ENCODE measurements around the gene UMOD.

Gene UMOD

DNA sequence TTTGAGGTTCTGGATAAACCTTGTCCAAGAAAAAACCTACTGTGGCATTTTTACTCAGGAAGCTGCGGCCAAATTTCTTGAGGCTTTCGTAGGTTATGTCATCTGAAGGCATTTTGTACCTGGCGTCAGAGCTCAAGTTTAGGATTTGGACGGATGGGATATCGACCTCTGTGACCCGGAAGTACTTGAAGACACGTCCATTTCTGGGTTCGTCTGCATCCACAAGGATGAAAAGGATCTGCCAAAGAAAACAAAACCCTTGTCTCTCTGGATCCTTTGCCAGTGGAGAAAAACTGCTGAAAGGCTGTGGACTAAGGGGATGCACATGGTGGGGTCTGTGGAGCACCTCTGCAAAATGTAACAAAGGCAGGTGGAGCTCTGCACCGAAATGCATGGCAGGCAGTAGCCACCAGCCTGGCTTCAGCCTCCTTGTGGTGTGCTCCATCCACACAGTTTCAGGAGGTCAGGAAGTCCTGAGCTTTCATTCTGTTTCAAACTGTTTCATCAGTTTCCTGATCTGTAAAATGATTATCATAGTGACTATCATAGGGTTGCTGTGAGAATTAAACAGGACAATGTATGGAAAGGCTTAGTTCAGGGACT lies 17.0 kb upstream of the UMOD start:
- no peak for DNase-seq (ENCODE audit: low read depth)
- no peak overlapping the region for H3K4me3 ChIP-seq (ENCODE audit: low read depth, low read length)

GRCh38 chr16:20364051-20364450 lies 11.5 kb upstream of the UMOD start:
- no peak for DNase-seq (ENCODE audit: low read depth)

GRCh38 chr16:20363191-20363590 lies 10.7 kb upstream of the UMOD start:
- H3K4me3 ChIP-seq (ENCODE audit: low read depth, low read length), result no peak overlapping the region
- no peak for DNase-seq (ENCODE audit: low read depth)

More at GRCh38 chr16:20364051-20364450, 11.5 kb upstream of the UMOD start:
- H3K4me3 ChIP-seq (ENCODE audit: low read depth, low read length), result no peak overlapping the region

DNA sequence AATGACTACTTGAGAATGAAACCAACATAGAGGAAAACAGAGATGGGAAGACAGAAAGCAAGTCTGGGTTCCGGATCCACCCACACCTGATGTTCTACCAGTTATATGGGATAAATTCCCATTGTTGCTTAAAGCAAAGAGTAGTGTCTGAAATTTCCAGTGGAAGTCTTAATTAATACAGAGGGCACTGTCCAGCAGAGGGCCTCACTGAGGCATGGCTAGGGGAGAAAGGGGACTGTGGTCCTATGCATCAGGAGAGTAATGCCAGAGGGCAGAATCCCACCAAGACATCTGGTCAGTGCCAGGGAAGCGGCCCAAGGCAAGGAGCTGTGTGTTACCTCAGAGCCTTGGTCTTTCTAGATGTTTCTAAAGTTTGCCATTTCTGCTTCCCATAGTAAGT lies 7.5 kb upstream of the UMOD start:
- H3K4me3 ChIP-seq (ENCODE audit: low read depth, low read length), result no peak overlapping the region
- no peak for DNase-seq (ENCODE audit: low read depth)

DNA sequence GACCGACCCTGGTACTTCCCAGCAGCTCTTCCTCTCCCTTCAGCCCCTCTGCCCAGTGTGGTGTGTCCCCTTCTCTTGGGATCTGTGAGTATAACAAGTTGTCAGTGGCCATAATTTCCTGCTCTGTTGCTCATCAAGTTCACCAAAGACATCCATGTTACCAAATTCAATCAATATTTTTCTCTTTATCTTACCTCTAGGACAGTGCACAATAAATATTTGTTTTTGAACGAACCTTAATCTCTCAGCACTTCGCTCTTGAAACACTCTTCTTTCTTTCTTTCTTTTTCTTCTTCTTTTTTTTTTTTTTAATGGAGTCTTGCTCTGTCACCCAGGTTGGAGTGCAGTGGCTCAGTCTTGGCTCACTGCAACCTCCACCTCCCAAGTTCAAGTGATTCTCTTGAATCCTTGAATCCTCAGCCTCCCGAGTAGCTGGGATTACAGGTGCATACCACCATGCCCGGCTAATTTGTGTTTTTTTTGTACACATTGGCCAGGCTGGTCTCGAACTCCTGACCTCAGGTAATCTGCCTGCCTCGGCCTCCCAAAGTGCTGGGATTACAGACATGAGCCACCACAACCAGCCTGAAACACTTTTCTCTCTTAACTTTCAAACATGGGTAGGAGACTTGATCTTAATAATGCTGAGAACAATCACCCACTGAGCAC lies 2.7 kb upstream of the UMOD start:
- H3K4me3 ChIP-seq (ENCODE audit: low read depth, low read length), result no peak overlapping the region
- no peak for DNase-seq (ENCODE audit: low read depth)

DNA sequence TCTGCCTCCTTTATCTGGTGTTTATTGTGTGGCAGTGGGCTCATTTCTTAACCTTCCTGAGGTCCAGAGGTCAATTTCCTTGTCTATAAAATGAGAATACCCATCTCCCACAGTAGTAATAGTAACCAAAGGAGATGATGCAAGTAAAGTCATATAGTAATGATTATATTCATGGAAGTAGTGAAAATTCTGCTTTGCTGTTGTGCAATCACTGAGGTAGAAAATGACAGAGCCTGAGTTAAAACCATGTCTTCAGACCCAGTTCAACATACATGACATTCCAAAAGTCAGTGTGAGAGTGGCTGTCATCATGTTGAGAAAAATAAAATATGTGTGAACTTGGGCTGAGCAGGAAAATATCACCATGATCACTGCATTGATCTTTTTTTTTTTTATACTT lies 864 bp upstream of the UMOD start:
- H3K4me3 ChIP-seq (ENCODE audit: low read depth, low read length), result no peak overlapping the region
- no peak for DNase-seq (ENCODE audit: low read depth)

- H3K4me3 ChIP-seq (ENCODE audit: low read depth, low read length), result no peak overlapping the region
- no peak for DNase-seq (ENCODE audit: low read depth)
Measured at GRCh38 chr16:20349615-20350014, 2.9 kb downstream of the UMOD start.

DNA sequence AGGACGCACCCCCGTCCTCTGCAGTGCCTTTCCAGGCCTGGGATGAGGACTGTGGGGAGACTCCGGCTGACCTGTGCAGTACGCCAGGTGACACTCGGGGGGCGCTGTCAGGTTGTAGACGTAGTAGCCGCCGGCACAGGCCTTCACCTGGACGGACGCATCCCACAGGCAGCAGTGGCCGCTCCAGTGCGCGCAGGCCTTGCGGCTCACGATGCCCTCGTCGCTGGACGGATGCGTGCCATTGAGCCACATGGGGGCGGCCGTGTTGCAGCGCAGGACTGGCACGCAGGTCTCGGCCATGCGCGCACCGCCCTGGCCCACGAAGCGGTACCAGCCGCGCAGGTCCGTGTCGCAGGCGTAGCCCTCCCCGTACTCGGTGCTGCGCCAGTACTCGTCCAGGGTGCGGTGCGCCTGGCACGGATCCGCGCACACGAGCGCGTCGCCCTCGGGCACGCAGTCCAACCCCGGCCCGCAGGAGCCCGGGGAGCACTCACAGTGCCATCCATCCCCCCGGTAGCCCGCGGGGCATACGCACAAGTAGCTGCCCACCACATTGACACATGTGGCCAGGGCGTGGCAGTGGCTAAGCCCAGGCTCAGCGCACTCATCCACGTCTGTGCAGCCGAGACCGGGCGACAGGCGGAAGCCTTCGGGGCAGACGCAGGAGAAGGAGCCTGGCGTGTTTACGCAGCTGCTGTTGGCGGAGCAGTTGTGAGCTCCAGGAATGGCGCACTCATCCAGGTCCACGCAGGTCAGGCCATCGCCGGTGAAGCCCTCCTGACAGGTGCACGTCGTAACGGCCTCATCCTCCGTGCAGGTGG lies 3.9 kb downstream of the UMOD start:
- H3K4me3 ChIP-seq (ENCODE audit: low read depth, low read length), result no peak overlapping the region
- no peak for DNase-seq (ENCODE audit: low read depth)

- DNase-seq (ENCODE audit: low read depth), result no peak
- H3K4me3 ChIP-seq (ENCODE audit: low read depth, low read length), result no peak overlapping the region
Measured at GRCh38 chr16:20347666-20348364, 4.7 kb downstream of the UMOD start.

DNA sequence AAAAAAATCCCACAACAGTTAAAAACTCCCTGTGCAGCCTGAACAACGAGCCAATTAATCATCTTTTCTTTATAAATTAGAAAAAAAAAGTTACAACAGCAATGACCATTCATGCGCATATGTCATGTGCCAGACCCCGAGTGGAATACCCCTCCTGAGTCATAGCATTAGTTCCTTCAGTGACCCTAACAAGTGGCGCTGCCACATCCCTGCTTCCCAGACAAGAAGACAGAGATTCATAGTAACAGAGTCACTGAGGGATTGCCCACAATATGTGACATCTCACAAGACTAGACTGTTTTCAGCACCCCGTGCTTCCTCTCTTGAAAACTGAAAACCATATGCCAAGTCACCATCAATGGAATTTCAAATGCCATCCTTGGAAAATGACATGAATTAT lies 7.9 kb downstream of the UMOD start:
- DNase-seq (ENCODE audit: low read depth), result no peak
- H3K4me3 ChIP-seq (ENCODE audit: low read depth, low read length), result no peak overlapping the region

- no peak for DNase-seq (ENCODE audit: low read depth)
- H3K4me3 ChIP-seq (ENCODE audit: low read depth, low read length), result no peak overlapping the region
Measured at GRCh38 chr16:20339744-20340143, 12.8 kb downstream of the UMOD start.

- no peak for DNase-seq (ENCODE audit: low read depth)
- no peak overlapping the region for H3K4me3 ChIP-seq (ENCODE audit: low read depth, low read length)
Measured at GRCh38 chr16:20336955-20337354, 15.6 kb downstream of the UMOD start.

GRCh38 chr16:20334396-20334795 lies 18.1 kb downstream of the UMOD start:
- DNase-seq (ENCODE audit: low read depth), result no peak
- no peak overlapping the region for H3K4me3 ChIP-seq (ENCODE audit: low read depth, low read length)

DNA sequence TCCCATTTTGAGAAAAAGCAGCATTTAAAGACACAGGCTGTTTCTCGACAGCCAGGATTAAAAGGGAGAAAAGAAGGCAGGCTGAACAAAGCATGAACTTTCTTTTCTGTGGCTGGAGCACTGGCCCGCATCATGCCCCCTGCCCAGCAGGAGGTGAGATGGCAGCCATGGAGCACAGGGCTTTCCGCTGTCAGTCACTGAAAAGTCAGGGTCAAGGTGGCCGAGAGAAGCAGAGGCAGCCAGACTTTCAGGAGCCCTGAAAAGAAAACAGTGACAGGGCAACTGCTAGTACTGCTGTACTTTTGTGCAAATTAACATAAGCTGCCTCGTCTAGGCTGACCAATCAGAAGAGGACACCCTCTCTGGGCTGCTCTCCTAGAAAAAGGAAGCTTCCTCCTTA lies 19.4 kb downstream of the UMOD start:
- DNase-seq (ENCODE audit: low read depth), result no peak
- no peak overlapping the region for H3K4me3 ChIP-seq (ENCODE audit: low read depth, low read length)

GRCh38 chr16:20332411-20332810 lies 20.1 kb downstream of the UMOD start:
- no peak for DNase-seq (ENCODE audit: low read depth)
- no peak overlapping the region for H3K4me3 ChIP-seq (ENCODE audit: low read depth, low read length)

DNA sequence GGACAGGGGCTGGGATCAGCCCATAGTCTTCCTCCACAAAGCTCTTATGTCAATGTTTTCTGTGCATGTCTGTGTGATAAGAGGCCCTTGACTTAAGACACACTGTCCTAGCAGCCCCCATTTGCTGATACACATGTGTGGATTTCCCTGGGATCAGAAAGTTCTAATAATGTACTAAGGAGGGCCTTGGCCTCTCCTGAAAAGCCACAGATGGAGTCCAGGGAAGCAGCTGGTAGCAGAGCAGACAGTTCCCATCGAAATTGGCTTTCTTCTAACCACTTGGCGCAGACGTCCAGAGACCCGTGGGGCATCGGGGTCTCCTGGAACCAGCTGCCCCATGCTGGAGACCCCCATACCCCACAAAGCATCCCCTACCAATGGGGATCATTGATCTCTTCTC lies 20.9 kb downstream of the UMOD start:
- no peak for DNase-seq (ENCODE audit: low read depth)
- H3K4me3 ChIP-seq (ENCODE audit: low read depth, low read length), result no peak overlapping the region

- DNase-seq (ENCODE audit: low read depth), result no peak
Measured at GRCh38 chr16:20329392-20330138, 22.9 kb downstream of the UMOD start.

GRCh38 chr16:20327444-20328041 lies 25.0 kb downstream of the UMOD start, which contains the start of gene GP2:
Gene GP2, minus strand, starts transcription at chr16:20327513. Its CDS starts 1,082 bp downstream, at chr16:20326431.
- DNase-seq (ENCODE audit: low read depth), result no peak

More at GRCh38 chr16:20329392-20330138, 22.9 kb downstream of the UMOD start:
- H3K4me3 ChIP-seq (ENCODE audit: low read depth, low read length), result no peak overlapping the region

DNA sequence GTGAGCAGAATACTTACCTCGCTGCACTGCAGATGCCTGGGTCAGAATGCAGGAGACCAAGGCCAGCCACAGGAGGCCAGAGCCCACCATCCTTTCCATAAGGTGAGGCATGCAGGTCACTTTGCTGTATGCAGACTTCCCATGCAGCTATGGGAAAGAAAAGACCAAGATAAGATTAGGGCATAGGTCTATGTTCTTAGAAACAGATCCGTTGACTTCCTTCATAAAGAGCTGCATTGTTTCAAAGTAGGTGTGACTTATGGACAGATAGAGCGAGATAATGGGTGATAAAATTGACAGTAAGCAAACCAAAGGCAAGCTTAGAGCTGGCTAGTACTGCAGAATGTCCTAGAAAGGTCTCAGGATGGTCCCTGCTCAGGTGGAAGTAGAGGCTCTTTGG lies 26.2 kb downstream of the UMOD start:
- no peak overlapping the region for H3K4me3 ChIP-seq (ENCODE audit: low read depth, low read length)
- DNase-seq (ENCODE audit: low read depth), result no peak

More at GRCh38 chr16:20327444-20328041, 25.0 kb downstream of the UMOD start, which contains the start of gene GP2:
- H3K4me3 ChIP-seq (ENCODE audit: low read depth, low read length), result no peak within 1 kb of the TSS
